ENCODE measurements around the gene LMX1B.

DNA sequence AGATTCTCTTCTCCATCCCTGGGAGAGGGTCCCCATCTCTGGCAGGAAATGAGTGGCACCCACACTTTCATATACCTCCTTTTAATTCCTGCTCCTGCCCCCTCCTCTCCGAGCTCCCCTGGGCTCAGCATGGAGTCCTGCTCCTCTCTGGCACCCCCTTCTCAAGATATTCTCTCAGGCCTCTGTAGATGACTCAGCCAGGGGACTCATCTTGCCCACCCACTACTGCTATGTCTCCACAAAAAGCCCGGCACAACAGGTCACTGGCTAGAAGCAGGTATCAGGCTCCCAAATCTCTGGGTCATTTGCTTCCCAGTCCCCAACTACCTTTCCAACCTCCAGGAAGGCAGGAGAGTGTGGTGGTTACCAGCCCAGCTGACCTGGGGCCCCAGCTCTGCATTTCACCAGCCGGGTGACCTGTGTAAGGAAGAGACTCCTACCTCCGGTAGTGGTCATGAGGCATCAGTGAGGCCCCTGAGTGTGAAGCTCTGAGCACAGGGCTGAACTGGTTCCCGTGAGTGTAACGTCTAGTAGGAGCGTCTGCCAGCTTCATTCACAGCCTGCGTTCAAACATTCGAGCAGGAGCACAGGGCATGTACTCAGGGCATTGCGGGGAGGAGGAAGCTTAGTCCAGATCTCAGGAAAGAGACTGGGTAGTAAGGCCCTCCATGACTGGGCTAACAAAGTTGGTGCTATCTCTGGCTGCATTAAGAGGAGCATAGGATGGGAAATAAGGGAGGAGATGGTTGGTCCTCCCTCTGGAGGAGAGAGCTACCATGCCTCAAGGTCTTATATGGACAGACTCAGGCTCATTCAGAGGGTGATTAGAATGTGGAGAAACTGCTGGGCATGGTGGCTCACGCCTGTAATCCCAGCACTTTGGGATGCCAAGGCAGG is 63.7 kb downstream of the LMX1B start:
- TF ChIP-seq, protein P1, sequence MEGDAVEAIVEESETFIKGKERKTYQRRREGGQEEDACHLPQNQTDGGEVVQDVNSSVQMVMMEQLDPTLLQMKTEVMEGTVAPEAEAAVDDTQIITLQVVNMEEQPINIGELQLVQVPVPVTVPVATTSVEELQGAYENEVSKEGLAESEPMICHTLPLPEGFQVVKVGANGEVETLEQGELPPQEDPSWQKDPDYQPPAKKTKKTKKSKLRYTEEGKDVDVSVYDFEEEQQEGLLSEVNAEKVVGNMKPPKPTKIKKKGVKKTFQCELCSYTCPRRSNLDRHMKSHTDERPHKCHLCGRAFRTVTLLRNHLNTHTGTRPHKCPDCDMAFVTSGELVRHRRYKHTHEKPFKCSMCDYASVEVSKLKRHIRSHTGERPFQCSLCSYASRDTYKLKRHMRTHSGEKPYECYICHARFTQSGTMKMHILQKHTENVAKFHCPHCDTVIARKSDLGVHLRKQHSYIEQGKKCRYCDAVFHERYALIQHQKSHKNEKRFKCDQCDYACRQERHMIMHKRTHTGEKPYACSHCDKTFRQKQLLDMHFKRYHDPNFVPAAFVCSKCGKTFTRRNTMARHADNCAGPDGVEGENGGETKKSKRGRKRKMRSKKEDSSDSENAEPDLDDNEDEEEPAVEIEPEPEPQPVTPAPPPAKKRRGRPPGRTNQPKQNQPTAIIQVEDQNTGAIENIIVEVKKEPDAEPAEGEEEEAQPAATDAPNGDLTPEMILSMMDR (conservative IDR thresholded peaks at IDR 0.05; ENCODE audit: low read depth, low read length) = no peak
- TF ChIP-seq MAZ (IDR thresholded peaks at IDR 0.05; ENCODE audit: borderline replicate concordance, low read depth, low read length) (no peak), POLR2A (IDR thresholded peaks at IDR 0.05; ENCODE audit: low read depth, low read length) (no peak), RAD21 (IDR thresholded peaks at IDR 0.05; ENCODE audit: low read length) (no peak), MXI1 (IDR thresholded peaks at IDR 0.05; ENCODE audit: borderline replicate concordance, low read depth, low read length) (no peak), FOS (IDR thresholded peaks at IDR 0.05; ENCODE audit: low read depth, low read length) (no peak), RCOR1 (IDR thresholded peaks at IDR 0.05; ENCODE audit: insufficient replicate concordance, low read length) (no peak), BHLHE40 (IDR thresholded peaks at IDR 0.05; ENCODE audit: low read depth, low read length) (no peak), RFX5 (IDR thresholded peaks at IDR 0.05; ENCODE audit: low read depth, low read length) (no peak)

Data from IMR-90 (cell line).